ENCODE results near the gene PRR32.

The PRR32 gene

DNA sequence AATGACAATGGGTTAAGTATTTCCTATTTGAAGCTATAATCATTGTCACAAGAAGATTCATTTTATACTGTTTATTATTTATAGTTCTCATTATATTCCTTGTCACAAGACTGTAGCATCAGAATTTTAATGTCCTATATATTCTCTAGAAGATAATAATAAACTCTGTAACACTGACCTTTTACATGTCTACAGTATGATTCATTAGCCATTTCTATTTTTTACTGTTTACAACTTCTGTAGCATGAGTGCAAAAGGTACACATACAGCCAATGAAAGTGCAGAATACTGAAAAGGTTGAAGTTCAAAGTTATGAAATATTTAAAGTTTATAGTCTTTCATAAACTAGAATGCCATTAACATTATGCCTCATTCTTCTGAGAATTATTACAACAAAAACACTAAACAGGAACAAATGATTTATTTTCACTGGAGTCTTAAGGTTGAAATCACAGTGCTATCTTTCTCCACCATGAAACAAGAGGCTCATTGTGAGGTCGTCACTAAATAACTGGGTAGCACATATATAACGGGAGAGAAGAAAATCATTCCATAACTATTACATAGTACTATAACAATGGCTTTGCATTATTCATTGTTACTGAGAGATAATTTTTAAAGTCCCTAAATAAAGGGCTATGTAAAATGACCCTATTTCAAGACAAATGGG lies 4.9 kb downstream of the PRR32 start:
- no peak for TF ChIP-seq CTCF (IDR thresholded peaks at IDR 0.05; ENCODE audit: insufficient read depth, low read length, missing control alignments)
- POLR2A ChIA-PET: no interaction called here
- no peak for DNase-seq (ENCODE audit: low read depth, low spot score)
- H3K4me3 ChIP-seq (ENCODE audit: low read depth, low read length): no peak overlapping the region
- CTCF ChIA-PET: no interaction called here

DNA sequence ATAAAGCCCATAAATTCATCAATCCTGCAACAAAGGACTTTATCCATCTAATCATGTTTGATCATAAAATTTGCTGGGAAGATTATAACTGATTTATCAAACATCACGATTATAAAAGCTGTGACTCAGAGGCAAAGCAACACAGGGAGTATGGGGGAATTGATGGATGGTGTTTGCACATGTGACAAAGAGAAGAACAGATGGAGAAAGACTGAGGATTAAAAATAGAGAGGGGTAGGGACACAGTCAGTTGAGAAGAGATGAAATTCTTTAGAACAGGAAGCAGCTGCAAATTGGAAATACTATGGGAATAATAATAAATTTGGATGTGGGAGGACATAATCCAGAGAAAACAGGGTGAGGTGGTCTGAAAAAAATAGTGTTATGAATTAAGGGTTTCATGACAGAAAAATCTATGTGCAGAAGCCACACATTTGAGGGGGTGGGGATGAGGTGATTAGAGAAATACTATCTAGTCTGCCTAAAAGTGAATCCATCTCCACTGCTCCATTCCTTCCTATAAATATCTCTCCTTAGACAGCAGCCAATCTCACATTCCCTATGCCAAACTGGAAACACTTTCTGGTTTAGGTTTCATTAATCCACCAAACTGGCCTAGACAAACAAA lies 6.2 kb downstream of the PRR32 start:
- POLR2A ChIA-PET: no interaction called here

DNA sequence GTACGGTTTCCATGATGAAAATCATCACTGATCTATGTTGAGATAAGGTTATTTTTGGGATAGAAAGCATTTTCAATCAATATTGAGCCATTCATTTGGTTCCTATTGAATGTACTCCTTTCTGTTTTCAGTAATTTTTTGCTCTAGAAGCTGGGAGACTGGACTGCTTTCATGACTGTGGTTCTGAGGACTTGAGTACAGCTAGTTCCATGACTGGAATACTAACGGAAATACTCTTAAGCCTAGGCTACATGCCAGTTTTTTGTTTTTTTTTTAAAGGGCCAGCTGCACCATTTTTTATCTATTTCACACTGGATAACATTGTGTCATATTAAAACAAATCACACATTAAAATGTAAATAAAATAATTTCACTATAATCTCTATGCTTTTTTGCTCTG lies 16.7 kb downstream of the PRR32 start:
- DNase-seq (ENCODE audit: low read depth, low spot score): no peak
- POLR2A ChIA-PET: no interaction called here

More for the DNA sequence above, 6.2 kb downstream of the PRR32 start:
- DNase-seq (ENCODE audit: low read depth, low spot score): no peak
- CTCF ChIA-PET: no interaction called here
- H3K4me3 ChIP-seq (ENCODE audit: low read depth, low read length): no peak overlapping the region
- no peak for TF ChIP-seq CTCF (IDR thresholded peaks at IDR 0.05; ENCODE audit: insufficient read depth, low read length, missing control alignments)

GRCh38 chrX:126847143-126847542 lies 27.6 kb downstream of the PRR32 start:
- no peak overlapping the region for H3K4me3 ChIP-seq (ENCODE audit: low read depth, low read length)
- ChIA-PET POLR2A (no interaction called here), CTCF (no interaction called here)
- no peak for TF ChIP-seq CTCF (IDR thresholded peaks at IDR 0.05; ENCODE audit: insufficient read depth, low read length, missing control alignments)
- no peak for DNase-seq (ENCODE audit: low read depth, low spot score)

More for the DNA sequence above, 16.7 kb downstream of the PRR32 start:
- CTCF ChIA-PET: no interaction called here
- no peak overlapping the region for H3K4me3 ChIP-seq (ENCODE audit: low read depth, low read length)
- TF ChIP-seq CTCF (IDR thresholded peaks at IDR 0.05; ENCODE audit: insufficient read depth, low read length, missing control alignments): no peak

GRCh38 chrX:126855839-126856524 lies 36.5 kb downstream of the PRR32 start:
- no peak for TF ChIP-seq CTCF (IDR thresholded peaks at IDR 0.05; ENCODE audit: insufficient read depth, low read length, missing control alignments)
- CTCF ChIA-PET: no interaction called here
- no peak for DNase-seq (ENCODE audit: low read depth, low spot score)
- no peak overlapping the region for H3K4me3 ChIP-seq (ENCODE audit: low read depth, low read length)
- POLR2A ChIA-PET: no interaction called here

All from AG04449 (cell line).